HG03159 (cell line): ENCODE measurements around the gene SNX8.
"Not testable (repeated sequence)": the region's sequence is repeated elsewhere in the genome, so short reads cannot be mapped to it uniquely, and the experiment has no call there.

Source experiments
- ATAC-seq: cut with Tn5 transposase; IDR thresholded peaks from one replicate; pipeline ENCODE4 v1.9.1; 2021; ENCODE audit warnings: mild to moderate bottlenecking, moderate library complexity; ENCODE audit not compliant: unreplicated experiment

SNX8 gene

GRCh38 chr7:2330493-2330892 is 16.3 kb upstream of the SNX8 start:
- ATAC-seq: no peak

- ATAC-seq: no peak
Observed at GRCh38 chr7:2326951-2327350, 12.7 kb upstream of the SNX8 start.

GRCh38 chr7:2325162-2325561 is 10.9 kb upstream of the SNX8 start:
- no peak for ATAC-seq

- ATAC-seq: no peak
Observed at GRCh38 chr7:2321020-2321419, 6.8 kb upstream of the SNX8 start.

GRCh38 chr7:2317556-2318293 is 3.5 kb upstream of the SNX8 start:
- ATAC-seq: no peak

GRCh38 chr7:2316578-2316977 is 2.3 kb upstream of the SNX8 start:
- no peak for ATAC-seq

GRCh38 chr7:2315787-2316186 is 1.5 kb upstream of the SNX8 start:
- ATAC-seq: no peak

GRCh38 chr7:2314956-2315530 is 802 bp upstream of the SNX8 start:
- ATAC-seq: not testable (repeated sequence)

GRCh38 chr7:2313450-2314208 is 612 bp downstream of the SNX8 start:
- ATAC-seq: peak; percentile 5

- no peak for ATAC-seq
Observed at GRCh38 chr7:2312267-2312929, 1.8 kb downstream of the SNX8 start.

- ATAC-seq: no peak
Observed at GRCh38 chr7:2309889-2310331, 4.3 kb downstream of the SNX8 start.

- peak; percentile 49 for ATAC-seq
Observed at GRCh38 chr7:2307690-2308107, 6.5 kb downstream of the SNX8 start.

GRCh38 chr7:2306688-2307087 is 7.6 kb downstream of the SNX8 start:
- no peak for ATAC-seq

- ATAC-seq: not testable (repeated sequence)
Observed at GRCh38 chr7:2305258-2305657, 9.0 kb downstream of the SNX8 start.

GRCh38 chr7:2303520-2303919 is 10.7 kb downstream of the SNX8 start:
- ATAC-seq: not testable (repeated sequence)

- ATAC-seq: not testable (repeated sequence)
Observed at GRCh38 chr7:2302743-2303397, 11.4 kb downstream of the SNX8 start.

GRCh38 chr7:2301511-2301863 is 12.8 kb downstream of the SNX8 start:
- no peak for ATAC-seq

GRCh38 chr7:2299870-2300512 is 14.2 kb downstream of the SNX8 start:
- no peak for ATAC-seq

- ATAC-seq: peak; percentile 44
Observed at GRCh38 chr7:2299131-2299829, 15.0 kb downstream of the SNX8 start.

GRCh38 chr7:2296832-2297231 is 17.4 kb downstream of the SNX8 start:
- no peak for ATAC-seq
